ENCODE measurements around the gene KLHDC7B. TPM values are rescaled to one million over a fixed set of nuclear protein-coding genes. Genes with fewer than 3 reads are reported as not detected.

KLHDC7B gene
- total and polyA plus RNA-seq, 10 of the 15 experiments (the other 5 are each of a cell fraction or from before 2014, with no cell fraction given) = 0.05 to 2.2 (median 0.93) TPM; not detected in 2

DNA sequence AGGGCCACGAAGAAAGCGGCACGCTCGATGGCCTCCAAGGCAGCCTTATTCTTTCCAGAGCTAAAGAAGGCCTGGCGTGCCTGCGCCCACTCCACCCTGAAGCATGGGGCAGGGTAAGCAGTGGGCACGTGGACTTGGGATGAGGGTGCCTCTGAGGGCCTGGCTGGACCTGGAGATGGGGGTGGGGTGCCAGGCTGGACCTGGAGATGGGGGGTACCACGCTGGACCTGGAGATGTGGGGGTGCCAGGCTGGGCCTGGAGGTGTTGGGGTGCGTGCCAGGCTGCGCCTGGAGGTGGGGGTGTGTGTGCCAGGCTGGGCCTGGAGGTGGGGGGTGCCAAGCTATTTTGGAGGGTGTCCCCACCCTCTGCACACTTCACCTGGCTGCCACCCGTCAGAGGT is 27.3 kb downstream of the KLHDC7B start:
- ChIA-PET RAD21 (ENCODE audit: unreplicated experiment) (no interaction called here), SMC1A (ENCODE audit: uncharacterized antibody, unreplicated experiment) (interaction anchor here (0.9 kb wide), 1 partner anchor 10 kb away, joined by 3 read pairs; the partner anchor contains the start of gene SYCE3), POLR2A (interaction anchor here (0.6 kb wide), 1 partner anchor 238 kb away, joined by 5 read pairs; no protein-coding TSS in a partner anchor), CTCF (interaction anchor here (1.2 to 2.1 kb wide), 2 partner anchors 10 to 48 kb away, joined by 4 to 12 read pairs; partner anchors contain the start of gene SYCE3)
- DNase-seq (ENCODE audit: low read depth, low spot score) = no peak
- intact Hi-C loops (cut with micrococcal nuclease; ENCODE audit: unreplicated experiment) = no loop called here
- Histone ChIP-seq H3K79me2 (ENCODE audit: control insufficient read depth, insufficient read depth, low read length) (no peaks in the 10 kb centered on the region), H4K20me1 (ENCODE audit: control insufficient read depth, insufficient read depth) (no peaks in the 10 kb centered on the region), H2AFZ (ENCODE audit: control insufficient read depth, low read depth, low read length) (no peak overlapping the region), H3K27ac (ENCODE audit: control insufficient read depth, insufficient read depth) (no peak overlapping the region), H3K4me1 (ENCODE audit: control insufficient read depth, insufficient read depth, low read length) (peaks cover 7% of the 10 kb centered on the region), H3K36me3 (ENCODE audit: control insufficient read depth in 2 of 2, insufficient read depth in 2 of 2, low read length in 1 of 2) (peaks cover 14 to 20% of the 10 kb centered on the region in 2 experiments; a peak in 3 of 4 replicates), H3K4me3 (no peak overlapping the region), H3K27me3 (replicated peaks in 1 of 2; ENCODE audit: control insufficient read depth in 2 of 2, insufficient read depth in 2 of 2, low read length in 1 of 2) (no peaks in the 10 kb centered on the region), H3K4me2 (ENCODE audit: control insufficient read depth, insufficient read depth) (no peak overlapping the region), H3K9ac (ENCODE audit: control insufficient read depth, insufficient read depth, low read length) (no peak overlapping the region), H3K9me3 (replicated peaks; ENCODE audit: control insufficient read depth, insufficient read depth, low read length) (no peaks in the 10 kb centered on the region)
- ATAC-seq = no peak
- in situ Hi-C loops (cut with MboI) = no loop called here
- no peak for TF ChIP-seq HCFC1 (IDR thresholded peaks at IDR 0.05; ENCODE audit: low read length)
- no peak for TF ChIP-seq PAX5 (IDR thresholded peaks at IDR 0.05; ENCODE audit: borderline replicate concordance, low read depth, low read length)
- TF ChIP-seq ASH2L (IDR thresholded peaks at IDR 0.05; ENCODE audit: borderline replicate concordance, low read depth) = no peak
- no peak for TF ChIP-seq MEF2B (IDR thresholded peaks at IDR 0.05; ENCODE audit: partially characterized antibody, poor library complexity, severe bottlenecking)
- TF ChIP-seq CREB1 (IDR thresholded peaks at IDR 0.05; ENCODE audit: low read depth) = no peak
- TF ChIP-seq TBL1XR1 (IDR thresholded peaks at IDR 0.05; ENCODE audit: low read depth, low read length) = no peak
- TF ChIP-seq IKZF2 (IDR thresholded peaks at IDR 0.05) = no peak
- no peak for TF ChIP-seq EED (IDR thresholded peaks at IDR 0.05; ENCODE audit: low read depth)
- TF ChIP-seq DPF2 (IDR thresholded peaks at IDR 0.05) = no peak
- TF ChIP-seq RELA (IDR thresholded peaks at IDR 0.05; ENCODE audit: borderline replicate concordance, partially characterized antibody) = no peak
- TF ChIP-seq SREBF2 (IDR thresholded peaks at IDR 0.05; ENCODE audit: low read length) = no peak
- WGBS (ENCODE audit: insufficient coverage, insufficient replicate concordance, low lambda C conversion rate, missing lambda C conversion rate) = 94% methylated on average over 11 of the region's 11 CpGs
- no TSS peak for BruUV-seq (replicated peaks)
- FAIRE-seq = no peak

All from GM12878 (cell line).